GM18519 (cell line): ENCODE measurements around the gene RPS5.
"Not testable (repeated sequence)": the region's sequence is repeated elsewhere in the genome, so short reads cannot be mapped to it uniquely, and the experiment has no call there.

Source experiments
- ATAC-seq: cut with Tn5 transposase; IDR thresholded peaks from one replicate; pipeline ENCODE4 v1.9.1; 2021; ENCODE audit warnings: mild to moderate bottlenecking, moderate library complexity; ENCODE audit not compliant: unreplicated experiment, low FRiP score

RPS5 gene

GRCh38 chr19:58355908-58356765, 30.9 kb upstream of the RPS5 start:
- ATAC-seq = no peak

DNA sequence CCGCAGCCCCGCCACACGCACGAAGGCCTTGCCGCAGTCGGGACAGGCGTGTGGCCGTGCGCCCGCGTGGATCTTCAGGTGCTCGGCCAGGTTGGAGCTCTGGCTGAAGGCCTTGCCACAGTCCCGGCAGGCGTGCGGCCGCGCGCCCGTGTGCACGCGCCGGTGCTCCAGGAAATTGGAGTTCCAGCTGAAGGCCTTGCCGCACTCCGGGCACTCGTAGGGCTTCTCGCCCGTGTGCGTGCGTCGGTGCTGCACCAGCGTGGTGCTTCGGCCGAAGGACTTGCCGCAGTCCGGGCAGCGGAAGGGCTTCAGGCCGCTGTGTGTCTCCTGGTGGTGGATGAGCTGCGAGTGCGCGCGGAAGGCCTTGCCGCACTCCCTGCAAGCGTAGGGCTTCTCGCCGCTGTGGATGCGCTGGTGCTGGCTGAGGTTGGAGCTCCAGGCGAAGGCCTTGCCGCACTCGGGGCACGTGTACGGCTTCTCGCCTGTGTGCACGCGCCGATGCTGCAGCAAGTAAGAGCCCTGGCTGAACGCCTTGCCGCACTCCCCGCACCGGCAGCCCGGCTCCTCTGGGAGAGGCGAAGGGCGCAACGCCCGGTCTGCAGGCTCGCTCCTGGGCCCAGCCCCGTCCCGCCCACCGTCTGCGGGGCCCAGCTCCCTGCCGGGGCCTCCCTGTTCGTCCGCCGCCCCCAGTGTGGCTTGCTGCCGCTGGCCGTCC, 30.1 kb upstream of the RPS5 start:
- ATAC-seq = no peak

DNA sequence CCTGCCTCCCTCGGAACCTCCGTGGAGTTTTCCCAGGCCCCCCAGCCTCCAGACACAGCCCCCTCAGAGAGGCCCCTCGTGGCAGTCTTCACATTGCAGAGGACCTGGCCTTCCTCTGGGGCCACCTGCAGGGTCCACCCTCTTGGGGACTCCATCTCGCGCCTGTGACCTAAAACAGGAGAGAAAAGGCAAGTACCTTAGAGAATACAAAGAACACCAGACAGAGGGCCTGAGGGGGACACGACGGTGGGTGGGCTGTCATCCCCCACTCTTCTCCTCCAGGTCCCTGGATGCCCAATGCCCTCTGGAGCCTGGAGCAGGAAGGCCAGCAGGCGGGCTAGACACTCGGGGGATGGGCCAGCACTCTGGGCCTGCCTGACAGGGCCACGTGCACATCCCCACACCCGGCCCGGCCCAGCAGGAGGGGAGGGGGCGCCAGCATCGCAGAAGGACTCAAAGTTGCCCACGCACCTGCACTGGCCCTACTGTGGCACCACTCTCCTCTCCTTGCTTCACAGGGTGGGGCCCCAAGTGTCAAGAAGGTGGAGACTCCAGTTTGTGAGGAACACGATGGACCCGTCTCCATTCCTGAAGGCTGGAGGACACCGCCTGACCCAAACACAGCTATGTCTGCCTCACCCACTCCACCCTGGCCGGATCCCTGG, 29.5 kb upstream of the RPS5 start:
- ATAC-seq = no peak

DNA sequence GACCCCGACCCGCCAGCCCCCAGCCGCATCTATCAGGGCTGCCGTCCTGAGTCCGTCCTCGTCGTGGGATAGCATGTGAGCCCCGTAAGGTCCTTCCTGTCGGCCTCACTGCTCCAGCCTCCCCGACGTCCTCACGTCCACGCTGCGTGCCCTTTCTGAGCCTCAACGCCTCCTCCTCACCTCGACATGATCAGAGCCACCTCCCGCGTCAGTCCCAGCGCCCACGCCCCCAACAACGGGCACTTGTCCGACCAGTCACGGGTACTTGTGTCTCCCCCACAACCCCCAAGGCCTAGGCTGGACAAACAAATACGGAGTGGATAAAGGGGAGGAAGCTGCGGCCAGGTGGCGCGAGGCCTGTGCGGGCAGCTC, 25.2 kb upstream of the RPS5 start:
- ATAC-seq = no peak

DNA sequence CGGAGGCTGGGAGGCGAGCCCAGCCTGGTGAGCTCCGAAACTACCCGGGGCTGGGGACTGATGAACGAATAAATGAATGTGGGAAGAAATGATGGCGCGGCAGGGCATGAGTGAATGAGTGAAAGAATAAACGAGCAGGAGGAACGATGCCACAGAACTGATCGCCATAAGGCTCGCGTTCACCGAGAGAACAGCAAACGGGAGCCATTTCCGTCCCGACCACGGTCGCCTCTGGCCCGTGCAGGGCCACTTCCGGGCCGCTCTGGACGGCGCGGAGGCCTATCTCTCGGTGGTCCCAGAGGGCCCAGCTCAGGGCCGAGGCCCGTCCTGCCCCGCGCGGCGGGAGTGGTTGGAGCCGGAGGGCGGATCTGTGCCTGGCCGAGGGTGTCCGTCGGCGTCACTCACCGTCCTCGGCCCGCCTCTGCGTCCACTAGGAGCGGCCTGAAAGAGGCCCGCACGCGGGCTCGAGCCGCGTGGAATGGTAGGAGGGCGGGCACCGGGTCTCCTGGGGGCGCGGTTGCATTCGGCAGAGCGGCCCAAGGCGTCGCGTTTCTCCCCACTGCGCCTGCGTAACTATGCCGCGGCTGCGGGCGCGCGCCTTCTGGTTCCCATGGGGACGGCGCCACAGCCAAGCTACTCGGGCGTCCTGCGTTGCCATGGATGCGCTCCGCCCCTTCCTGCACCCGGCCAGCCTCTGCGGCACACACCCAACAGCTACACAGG, 24.6 kb upstream of the RPS5 start, which contains the start of gene ZNF497:
Gene ZNF497 (minus strand): TSS at position 480 of the 723 bp plus-strand sequence. CDS start 5,116 bp downstream, outside the sequence.
- peak; percentile 63 for ATAC-seq

- ATAC-seq = no peak
These were observed 22.9 kb upstream of the RPS5 start for GRCh38 chr19:58364146-58364545.

DNA sequence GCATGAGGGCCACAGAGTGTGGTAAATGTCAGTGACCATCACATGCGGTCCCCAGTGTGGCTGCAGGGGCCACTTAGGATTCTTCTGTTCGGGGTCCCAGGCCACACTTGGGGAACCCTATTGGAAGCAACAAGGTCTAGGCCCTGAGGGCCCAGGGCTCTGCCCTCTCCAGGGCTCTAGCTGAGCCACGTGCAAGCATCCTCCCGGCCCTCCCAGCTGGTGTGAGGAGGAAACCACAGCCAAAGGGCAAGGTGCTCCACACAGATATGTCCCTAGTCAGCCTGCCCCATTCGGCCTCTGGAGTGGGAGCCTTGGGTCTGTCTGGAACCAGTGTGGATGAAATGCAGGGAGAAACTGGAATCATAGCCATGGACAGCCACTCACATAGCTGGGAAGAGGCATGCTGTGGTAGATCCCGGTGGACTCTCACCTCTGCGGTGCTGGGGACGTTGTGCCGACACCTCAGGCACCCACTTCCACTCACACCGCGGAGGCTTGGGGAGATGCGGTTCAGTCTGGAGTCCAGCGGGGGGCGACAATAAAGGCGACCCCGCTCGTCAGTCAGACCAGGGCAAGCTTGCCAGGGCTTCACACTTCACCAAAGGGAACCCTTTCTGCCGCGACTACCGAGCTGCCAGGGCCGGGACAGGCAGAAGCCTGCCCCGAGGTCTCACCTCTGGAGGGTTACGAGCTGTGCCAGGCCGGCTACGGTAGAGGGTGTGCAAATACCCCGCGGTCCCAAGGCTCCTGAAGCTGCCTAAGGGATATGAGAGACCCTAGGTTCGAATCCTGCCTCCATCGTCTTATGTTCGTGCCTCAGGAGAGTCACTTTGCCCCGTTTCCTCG, 20.3 kb upstream of the RPS5 start:
- ATAC-seq = no peak

DNA sequence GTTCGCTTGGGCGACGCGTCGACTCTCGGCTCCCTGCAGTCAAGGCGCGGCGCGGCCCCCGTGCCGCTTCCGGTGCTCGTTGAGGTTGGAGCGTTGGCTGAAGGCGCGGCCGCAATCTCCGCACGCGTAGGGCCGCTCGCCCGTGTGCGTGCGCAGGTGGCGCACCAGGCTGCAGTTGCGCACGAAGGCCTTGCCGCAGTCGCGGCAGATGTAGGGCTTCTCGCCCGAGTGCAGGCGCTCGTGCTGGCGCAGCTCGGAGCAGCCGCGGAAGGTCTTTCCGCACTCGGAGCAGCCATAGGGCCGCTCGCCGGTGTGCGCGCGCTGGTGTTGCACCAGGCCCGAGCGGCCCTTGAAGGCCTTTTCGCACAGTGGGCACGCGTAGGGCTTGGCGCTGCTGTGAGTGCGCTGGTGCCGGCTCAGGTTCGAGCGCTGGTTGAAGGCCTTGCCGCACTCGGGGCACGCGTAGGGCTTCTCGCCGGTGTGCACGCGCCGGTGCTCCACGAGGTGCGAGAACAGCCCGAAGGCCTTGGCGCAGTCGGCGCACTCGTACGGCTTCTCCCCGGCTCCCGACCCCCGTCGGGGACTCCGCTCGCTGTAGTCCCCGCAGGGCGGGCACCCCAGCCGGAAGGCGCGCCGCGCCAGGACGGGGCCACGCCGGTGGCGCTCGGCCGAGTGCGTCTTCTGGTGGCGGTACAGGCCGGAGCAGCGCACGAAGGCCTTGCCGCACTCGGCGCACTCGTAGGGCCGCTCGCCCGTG, 19.2 kb upstream of the RPS5 start:
- no peak for ATAC-seq

- ATAC-seq = no peak
These were observed 18.3 kb upstream of the RPS5 start for GRCh38 chr19:58368561-58369360.

DNA sequence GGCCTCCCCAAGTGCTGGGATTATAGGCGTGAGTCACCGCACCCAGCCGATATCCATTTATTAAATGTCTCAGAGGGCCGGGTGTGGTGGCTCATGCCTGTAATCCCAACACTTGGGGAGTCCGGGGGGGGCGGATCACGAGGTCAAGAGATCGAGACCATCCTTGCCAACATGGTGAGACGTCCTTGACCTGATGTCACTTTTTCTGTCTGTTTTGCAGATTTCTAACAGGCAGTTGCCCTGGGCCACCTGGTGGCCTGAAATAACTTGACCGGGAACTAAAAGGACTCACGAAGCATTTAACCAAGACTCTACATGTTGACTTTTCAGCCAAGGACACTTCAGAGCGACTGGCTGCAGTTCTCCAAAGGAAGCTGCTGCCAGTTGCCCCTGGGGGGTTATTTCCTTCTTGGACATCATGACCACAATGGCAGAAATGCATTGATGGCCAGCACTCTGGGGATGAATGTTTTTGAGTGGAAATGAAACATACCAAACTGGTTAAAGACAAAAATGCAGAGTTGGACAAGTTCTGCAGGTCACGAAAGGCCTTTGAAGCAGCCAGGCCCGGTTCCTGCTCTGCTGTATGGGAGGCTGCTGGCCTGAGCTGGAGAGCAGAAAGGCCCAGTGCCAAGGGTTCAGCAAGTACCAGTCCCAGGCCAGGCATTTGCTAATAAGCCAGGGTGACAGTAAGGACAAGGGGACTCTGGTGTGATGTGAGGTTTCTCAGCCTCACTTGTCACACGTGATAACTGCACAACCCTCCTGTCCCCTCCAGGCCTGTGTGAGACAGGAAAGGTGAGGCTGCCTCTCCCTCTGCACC, 14.5 kb upstream of the RPS5 start:
- no peak for ATAC-seq

DNA sequence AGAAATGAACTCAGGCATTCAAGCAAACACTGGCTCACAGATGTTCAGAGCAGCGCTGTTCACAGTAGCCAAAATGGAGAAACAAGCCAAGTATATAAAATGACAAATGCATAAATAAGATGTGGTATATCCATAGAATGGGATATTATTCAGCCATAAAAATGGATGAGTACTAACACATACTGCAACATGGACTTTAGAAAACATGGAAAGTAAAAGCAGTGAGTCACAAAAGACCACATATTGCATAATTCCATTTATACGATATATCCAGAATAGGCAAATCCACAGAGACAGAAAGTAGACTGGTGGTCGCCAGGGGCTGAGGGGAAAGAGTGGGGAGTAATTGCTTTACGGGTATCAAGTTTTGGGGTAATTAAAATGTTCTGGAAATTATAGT, 12.9 kb upstream of the RPS5 start:
- ATAC-seq = no peak

- ATAC-seq = not testable (repeated sequence)
These were observed 10.3 kb upstream of the RPS5 start for GRCh38 chr19:58376724-58377123.

DNA sequence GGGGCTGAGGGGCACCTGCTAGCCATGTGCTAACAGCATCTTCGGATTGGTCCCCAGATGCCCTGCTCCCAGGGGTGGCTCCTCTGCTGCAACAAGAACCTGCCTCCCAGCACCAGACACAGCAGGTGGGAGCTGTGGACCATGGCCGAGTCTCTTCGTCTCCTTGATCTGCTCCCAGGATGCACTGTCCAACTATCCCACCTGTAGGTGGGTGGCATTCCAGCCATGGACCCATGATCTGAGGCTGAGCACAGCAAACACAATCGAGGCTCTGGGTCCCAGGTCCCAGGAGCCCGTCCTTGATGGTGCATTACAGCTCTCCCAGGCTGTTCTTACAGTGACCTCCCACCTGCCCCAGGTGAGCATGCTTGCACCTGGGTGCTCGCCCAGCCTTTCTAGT, 7.8 kb upstream of the RPS5 start:
- ATAC-seq = no peak

DNA sequence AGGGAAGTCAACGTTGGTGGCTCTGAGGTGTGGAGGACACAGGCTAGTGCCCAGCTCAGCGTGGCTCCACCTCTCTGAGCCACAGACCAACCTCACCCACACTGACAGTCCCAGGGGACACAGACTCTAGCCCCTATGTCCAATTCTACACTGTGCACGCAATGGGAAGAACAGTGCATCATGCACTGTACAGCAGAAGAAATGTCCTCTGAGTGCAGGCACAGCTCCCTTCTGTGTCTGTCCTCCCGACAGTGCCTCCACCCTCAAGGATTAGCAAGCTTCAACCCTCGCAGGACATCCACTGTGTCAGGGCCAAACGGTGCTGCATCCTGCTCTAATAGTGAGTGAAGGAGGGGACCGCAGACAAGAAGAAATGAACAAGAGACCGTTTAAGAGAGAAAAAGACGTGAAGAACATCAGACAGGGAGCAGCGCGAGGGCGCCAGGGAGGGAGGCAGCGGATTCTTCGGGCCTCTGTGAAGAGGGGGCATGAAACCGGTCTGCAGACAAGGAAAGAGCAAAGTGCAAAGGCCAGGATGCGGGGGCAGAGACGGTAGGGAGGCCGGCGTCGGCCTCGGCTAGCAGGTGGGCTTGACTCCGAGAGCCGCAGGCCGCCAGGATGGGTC, 6.9 kb upstream of the RPS5 start:
- no peak for ATAC-seq

DNA sequence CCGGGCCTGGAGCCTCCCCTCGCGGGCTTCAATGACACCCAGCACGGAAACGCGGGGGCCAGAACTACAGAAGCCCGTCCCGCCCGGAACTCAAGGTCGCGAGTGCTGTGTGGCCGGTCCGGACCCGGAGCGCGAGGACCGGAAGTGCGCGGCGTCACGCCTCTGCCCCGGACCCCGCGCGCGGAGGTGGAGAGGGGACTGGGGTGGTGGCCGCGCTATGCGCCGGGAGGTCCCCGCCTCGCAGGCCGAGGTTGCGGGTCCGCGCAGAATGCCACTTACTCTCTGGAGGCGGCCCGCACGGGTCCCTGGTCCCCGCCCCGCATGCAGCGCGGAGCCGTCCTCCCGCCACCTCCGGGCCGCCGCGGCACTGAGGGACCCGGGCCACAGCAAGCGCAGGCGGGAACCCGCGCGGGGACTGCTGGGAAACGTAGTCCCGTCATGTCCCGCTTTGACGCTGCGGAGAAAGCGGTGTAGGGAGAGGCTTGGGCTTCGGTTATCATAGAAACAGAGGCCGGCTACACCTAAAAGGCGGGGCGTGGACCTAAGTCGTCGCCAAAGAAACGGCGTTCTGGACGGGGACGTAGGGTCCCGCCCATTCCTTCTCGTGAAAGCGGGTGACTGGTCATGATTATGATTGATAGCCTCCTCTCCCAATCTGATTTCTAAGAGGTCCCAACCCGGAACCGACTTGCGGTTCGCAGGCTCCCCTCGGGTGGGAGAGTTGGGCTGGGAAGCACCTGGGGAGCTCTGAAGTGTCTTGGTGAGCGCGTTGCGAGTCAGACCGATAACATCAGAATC, 6.2 kb upstream of the RPS5 start, which contains the start of gene ZNF837:
Gene ZNF837 (minus strand): TSS at position 369 of the 798 bp plus-strand sequence. CDS start 11,698 bp downstream, outside the sequence.
- peak; percentile 56 for ATAC-seq
